Ramos (cell line): ENCODE measurements around the gene MGRN1.

Experiments
- in situ Hi-C: fragments of 300-500 bp; cut with MboI; formaldehyde crosslinking; loops from one replicate; pipeline ENCODE4 v1.14.3; 2022; ENCODE audit warnings: low sequenced_read_pairs; ENCODE audit not compliant: unreplicated experiment

MGRN1 gene

GRCh38 chr16:4624015-4624826, at the start of gene MGRN1:
Gene MGRN1, plus strand, starts transcription at chr16:4624826. Its CDS starts 135 bp downstream, at chr16:4624961.
- in situ Hi-C loops = no loop called here

- in situ Hi-C loops = no loop called here
These were observed 49.5 kb upstream of the MGRN1 start for GRCh38 chr16:4574919-4575705.

GRCh38 chr16:4576008-4576407, 48.6 kb upstream of the MGRN1 start:
- in situ Hi-C loops = no loop called here

GRCh38 chr16:4578961-4579530, 45.6 kb upstream of the MGRN1 start:
- in situ Hi-C loops = no loop called here

- in situ Hi-C loops = loop anchor here (10.0 kb wide), 1 partner anchor 65 kb away; no protein-coding TSS in a partner anchor
These were observed 44.4 kb upstream of the MGRN1 start for GRCh38 chr16:4580250-4580649.

- in situ Hi-C loops = loop anchor here (10.0 kb wide), 1 partner anchor 69 kb away; no protein-coding TSS in a partner anchor
These were observed 40.7 kb upstream of the MGRN1 start for GRCh38 chr16:4583906-4584305.

GRCh38 chr16:4586291-4586690, 38.3 kb upstream of the MGRN1 start:
- in situ Hi-C loops = loop anchor here (10.0 kb wide), 1 partner anchor 71 kb away; no protein-coding TSS in a partner anchor

GRCh38 chr16:4588386-4588785, 36.2 kb upstream of the MGRN1 start:
- in situ Hi-C loops = loop anchor here (10.0 kb wide), 1 partner anchor 74 kb away; no protein-coding TSS in a partner anchor

GRCh38 chr16:4588961-4589360, 35.7 kb upstream of the MGRN1 start:
- in situ Hi-C loops = loop anchor here (10.0 kb wide), 1 partner anchor 74 kb away; no protein-coding TSS in a partner anchor

GRCh38 chr16:4591191-4591590, 33.4 kb upstream of the MGRN1 start:
- in situ Hi-C loops = no loop called here

GRCh38 chr16:4591706-4592470, 32.7 kb upstream of the MGRN1 start:
- in situ Hi-C loops = no loop called here

GRCh38 chr16:4593086-4593485, 31.5 kb upstream of the MGRN1 start:
- in situ Hi-C loops = no loop called here

GRCh38 chr16:4594433-4595410, 29.9 kb upstream of the MGRN1 start:
- in situ Hi-C loops = no loop called here

GRCh38 chr16:4597174-4597573, 27.5 kb upstream of the MGRN1 start:
- in situ Hi-C loops = no loop called here

GRCh38 chr16:4599037-4599436, 25.6 kb upstream of the MGRN1 start:
- in situ Hi-C loops = no loop called here

GRCh38 chr16:4599545-4599944, 25.1 kb upstream of the MGRN1 start:
- in situ Hi-C loops = no loop called here

GRCh38 chr16:4601036-4601863, 23.4 kb upstream of the MGRN1 start:
- in situ Hi-C loops = no loop called here

GRCh38 chr16:4601864-4602186, 22.8 kb upstream of the MGRN1 start:
- in situ Hi-C loops = no loop called here
